NCI-H82 treated with DMSO at 0.1 percent for 48 hours (cell line): Measurements from ENCODE around the gene RASAL1.

ENCODE experiments used
- DNase-seq: peaks from one replicate; lab custom pipeline; 2025; ENCODE audit not compliant: unreplicated experiment; lab: John Stamatoyannopoulos, UW

Gene RASAL1

DNA sequence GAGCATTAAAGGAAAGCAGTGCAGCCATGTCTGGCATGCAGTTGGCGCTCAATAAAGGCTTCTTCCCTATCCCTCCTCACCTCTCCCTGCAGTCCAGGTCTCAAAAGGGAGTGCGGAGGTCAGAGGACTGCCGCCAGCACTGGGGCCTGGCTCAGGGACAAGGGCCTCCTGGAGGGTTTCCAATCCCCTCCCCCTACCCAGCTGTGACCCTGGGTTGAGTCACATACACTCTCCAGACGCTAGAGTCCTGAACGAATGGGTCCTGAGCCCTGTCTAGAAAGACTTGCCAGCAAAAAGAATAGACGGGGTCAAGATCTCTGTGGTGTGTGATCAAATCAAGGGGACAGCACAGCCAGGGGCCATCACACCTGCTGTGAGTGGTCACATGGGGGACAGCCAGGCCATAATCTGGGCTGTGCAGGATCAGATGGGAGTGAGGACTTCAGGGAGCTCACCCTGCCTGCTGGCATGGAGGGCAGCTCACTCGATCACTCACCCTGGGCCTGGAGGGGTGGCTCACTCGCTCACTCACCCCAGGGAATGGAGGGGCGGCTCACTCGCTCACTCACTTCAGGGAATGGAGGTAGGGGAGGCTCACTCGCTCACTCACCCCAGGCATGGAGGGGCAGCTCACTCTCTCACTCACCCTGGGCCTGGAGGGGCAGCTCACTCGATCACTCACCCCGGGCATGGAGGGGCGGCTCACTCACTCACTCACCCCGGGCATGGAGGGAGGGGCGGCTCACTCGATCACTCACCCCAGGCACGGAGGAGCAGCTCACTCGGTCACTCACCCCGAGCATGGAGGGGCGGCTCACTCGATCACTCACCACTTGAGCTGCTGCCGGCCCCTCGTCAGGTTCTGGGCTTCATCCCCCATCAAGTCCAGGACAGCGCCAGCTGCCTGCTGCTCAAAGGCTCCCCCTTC, 26.8 kb upstream of the RASAL1 start:
- DNase-seq, result peak; percentile 34

DNA sequence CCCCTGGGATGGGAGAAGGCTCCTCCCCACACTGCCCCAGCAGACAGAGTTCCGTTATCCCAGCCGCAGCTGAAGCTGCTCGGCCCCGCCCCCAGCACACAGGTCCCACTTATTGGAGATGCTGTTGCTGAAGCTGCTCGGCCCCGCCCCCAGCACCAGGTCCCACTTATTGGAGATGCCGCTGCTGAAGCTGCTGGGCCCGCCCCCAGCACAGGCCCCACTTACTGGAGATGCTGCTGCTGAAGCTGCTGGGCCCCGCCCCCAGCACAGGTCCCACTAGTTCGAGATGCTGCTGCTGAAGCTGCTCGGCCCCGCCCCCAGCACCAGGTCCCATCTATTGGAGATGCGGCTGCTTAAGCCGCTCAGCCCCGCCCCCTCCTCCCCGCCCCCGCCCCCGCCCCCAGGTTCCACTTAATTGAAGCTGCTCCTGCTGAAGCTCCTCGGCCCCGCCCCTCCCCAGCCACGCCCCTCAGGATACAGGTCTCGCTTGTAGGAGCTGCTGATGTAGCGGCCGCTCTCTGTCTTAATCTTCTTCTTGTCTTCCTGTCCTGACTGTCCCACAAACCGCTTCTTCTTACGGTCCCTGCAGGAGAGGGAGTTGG, 26.0 kb upstream of the RASAL1 start:
- DNase-seq, result peak; percentile 94

DNA sequence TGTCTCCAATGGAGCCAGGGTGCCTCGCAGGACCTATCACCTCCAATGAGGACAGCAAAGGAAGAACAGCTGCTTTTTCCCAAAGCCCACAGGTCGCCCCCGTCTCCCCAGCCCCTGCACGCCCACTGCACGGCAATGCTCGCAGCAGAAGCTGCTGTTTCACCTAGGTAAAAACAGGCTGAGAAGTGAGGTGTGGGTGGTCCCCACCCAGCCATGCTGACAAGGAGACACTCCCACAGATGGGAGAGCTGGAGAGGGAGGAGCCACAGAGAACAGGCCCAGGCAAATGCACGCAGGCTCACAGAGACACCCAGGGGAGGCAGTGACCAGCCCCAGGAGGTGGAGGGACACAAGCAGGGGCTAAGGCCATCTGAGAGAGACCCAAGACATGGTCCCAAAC, 24.4 kb upstream of the RASAL1 start:
- no peak for DNase-seq

DNA sequence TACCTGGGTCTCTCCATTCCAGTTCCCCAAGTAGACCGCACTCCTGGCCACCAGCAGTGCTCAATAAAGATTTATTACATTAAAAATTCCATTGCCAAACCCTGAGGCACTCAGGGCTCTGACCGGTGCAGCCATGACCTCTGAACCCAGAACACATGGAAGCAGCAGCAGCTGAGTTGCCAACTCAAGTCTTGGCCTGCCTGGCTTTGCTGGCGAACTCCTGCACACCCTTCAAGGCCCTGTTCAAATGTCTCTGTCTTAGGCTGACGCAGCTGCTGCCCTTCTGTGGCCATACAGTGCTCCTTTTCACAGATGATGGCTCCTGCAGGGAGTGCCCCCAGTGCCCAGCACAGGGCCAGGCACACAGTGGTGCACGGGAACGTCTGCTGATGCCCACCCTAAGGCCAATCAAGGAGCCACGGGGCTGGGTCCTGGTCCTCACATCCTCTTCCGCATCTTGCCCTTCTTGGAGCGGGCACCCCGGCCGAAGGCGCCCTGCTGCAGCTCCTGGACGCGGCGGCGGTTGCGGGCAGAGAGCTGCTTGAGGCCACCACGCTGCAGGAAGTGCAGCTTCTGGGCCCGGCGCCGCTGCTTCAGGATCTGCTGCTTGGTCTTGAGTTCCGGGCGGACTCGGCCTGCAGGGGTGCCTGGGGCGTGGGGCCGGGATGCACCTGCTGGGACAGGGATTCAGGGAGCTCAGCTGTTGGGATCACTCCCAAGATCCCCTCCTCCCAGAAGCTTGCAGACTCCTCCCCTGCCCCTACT, 23.1 kb upstream of the RASAL1 start:
- no peak for DNase-seq

DNA sequence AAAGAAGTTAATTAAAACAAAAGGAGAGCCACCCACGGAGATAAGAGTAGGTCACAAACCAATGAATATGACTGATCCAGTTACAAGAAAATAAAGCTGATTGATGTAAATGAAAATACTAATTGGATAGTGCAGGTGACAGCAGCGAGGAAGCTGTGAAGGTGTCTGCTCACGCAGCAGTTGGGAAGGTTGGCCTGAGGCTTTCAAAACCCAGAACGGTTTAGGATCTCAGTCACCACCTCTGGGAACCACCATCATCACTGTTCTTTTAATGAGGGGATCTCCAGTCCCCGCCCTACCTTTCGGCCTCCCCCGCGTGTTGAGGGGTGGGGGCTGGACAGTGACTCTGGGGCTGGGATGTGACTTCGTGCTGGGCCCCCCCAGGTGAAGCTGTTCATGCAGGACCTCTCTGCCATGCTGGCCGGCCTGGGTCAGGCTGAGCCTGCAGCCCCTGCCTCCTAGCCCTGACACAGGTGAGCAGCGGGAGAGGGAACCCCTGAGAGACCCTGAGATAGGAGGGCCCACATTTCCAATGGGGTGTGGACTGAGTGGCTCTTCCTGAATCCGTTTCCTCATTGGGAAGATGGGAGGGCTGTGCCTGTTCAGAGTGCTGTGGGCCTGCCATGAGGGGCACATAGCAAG, 21.8 kb upstream of the RASAL1 start:
- DNase-seq, result no peak

DNA sequence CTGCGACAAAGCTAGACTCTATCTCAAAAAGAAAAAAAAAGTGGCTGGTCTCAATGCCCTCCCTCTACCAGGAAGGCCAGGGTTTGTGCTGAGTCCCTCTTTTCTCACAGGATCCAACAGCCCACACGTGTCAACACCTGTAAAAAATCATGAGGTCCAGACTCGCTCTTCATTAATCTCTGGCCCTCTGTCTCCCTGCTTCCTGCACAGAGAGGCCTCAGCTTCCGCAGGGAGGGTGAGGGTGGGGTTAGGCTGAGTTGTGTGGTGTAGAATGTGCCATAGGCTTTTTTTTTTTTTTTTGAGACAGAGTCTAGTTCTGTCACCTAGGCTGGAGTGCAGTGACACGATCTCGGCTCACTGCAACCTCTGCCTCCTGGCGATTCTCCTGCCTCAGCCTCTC, 20.1 kb upstream of the RASAL1 start:
- DNase-seq, result no peak

DNA sequence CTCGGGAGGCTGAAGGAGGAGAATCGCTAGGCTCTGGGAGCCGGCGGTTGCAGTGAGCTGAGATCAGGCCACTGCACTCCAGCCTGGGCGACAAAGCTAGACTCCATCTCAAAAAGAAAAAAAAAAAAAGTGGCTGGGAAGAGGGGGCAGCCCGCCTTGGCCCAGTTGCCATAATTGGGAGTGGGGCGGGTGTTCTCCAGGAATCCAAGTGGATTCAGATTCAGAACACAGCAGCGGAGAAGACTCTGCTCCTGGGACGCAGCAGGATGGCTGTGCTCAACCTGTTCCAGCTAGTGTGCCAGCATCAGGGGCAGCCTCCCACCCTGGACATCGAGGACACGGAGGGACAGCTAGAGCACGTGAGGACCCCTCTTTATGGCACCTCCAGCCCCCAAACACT, 19.5 kb upstream of the RASAL1 start:
- DNase-seq, result no peak

DNA sequence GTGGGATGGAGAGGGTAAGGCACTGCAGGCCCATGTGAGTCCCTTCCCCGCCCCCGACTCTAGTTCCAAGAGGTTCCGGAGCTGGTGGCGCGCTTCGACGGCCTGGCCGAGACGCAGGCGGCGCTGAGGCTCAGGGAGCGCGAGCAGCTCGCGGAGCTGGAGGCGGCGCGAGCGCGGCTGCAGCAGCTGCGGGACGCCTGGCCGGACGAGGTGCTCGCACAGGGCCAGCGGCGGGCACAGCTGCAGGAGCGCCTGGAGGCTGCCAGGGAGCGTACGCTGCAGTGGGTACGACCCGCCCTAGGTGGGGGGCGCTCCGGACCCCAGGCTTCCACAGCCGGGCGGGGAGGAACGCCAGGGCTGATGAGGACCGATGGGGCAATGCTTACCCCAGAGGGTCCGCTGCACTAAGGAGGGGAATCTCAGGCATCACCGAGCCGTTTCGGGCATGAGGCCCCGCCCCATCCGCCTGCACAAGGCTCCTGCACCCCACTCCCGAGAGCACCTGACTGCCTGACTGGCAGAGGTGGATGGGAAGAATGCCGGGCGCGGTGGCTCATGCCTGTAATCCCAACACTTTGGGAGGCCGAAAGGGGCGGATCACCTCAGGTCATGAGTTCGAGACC, 18.9 kb upstream of the RASAL1 start:
- DNase-seq, result no peak

DNA sequence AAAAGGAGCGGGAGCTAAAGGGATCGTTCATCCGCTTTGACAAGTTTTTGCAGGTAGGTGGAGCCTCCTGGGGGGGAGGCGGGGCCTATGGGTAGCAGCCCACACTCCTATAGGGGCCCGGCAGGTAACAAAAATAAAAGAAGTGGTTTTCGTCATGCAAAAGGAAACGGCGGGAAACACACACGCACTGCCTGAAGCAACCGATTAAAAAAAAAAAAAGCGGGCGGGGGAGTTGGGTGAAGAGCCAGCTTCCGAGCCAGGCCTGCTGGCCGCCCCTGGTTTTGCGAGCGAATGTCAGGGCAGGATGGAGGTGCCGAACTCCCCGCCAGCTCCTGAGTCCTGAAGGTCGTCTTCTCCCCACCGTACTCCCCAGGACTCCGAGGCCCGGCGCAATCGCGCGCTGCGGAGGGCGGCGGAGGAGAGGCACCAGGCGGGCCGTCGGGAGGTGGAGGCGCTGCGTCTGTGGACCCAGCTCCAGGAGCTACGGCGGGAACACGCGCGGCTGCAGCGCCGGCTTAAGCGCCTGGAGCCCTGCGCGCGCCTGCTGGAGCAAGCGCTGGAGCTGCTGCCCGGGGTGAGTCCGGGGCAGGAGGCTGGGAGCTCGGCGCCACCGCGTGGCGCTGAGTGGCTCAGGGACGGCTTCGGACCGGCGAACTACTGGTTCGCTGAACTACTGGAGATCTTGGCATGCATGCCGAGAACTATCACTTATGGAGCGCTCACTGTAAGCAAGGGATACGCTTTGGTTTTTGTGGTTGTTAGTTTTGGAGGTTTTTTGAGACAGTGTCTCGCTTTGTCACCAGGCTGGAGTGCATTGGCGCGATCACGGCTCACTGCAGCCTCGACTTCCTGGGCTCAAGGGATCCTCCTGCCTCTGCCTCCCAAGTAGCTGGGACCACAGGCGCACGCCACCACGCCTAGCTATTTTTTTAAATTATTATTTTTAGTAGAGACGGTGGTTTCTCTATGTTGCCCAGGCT, 17.6 kb upstream of the RASAL1 start:
- DNase-seq, result peak; percentile 29

DNA sequence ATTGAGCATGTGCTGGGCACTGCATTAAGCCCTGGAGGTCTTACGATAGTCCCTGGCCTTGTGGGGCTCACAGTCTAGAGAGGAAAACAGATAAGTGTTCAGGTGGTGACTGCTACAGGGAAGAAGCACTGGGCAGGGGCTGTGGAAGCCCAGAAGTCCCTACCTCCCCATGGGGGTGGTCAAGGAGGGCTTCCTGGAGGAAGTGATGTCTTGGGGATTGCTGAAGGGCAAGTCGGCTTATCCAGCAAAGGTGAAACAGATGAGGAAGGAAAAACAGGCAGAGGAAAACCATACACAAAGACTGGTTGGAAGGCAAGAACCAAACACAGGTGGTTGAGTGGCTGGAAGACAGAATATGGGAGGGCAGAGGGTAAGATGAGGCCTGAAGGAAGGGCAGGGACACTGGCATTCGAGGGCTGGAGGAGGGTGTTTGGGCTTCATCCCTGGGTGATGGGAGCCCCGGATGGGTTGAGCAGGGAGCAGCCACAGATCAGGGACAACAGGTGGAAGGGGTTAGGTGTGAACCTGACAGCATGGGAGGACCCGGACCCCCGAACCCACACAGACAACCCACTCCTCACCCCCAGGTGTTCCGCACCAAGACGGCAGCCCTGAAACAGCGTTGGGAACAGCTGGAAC, 16.8 kb upstream of the RASAL1 start:
- no peak for DNase-seq

DNA sequence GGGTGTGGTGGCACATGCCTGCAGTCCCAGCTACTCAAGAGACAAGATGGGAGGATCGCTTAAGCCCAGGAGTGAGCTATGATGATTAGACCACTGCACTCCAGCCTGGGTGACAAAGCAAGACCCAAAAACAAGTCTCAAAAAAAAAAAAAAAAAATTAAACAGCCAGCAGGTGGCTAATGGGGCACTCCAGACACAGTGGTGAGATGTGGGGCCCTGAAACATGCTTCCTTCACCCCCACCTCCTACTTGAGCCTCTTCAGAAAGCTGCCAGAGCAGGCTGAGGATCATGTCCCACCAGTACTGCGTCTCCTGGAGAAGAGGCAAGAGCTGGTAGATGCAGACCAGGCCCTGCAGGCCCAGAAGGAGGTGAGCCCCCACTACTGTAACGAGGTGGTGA, 16.1 kb upstream of the RASAL1 start:
- no peak for DNase-seq

DNA sequence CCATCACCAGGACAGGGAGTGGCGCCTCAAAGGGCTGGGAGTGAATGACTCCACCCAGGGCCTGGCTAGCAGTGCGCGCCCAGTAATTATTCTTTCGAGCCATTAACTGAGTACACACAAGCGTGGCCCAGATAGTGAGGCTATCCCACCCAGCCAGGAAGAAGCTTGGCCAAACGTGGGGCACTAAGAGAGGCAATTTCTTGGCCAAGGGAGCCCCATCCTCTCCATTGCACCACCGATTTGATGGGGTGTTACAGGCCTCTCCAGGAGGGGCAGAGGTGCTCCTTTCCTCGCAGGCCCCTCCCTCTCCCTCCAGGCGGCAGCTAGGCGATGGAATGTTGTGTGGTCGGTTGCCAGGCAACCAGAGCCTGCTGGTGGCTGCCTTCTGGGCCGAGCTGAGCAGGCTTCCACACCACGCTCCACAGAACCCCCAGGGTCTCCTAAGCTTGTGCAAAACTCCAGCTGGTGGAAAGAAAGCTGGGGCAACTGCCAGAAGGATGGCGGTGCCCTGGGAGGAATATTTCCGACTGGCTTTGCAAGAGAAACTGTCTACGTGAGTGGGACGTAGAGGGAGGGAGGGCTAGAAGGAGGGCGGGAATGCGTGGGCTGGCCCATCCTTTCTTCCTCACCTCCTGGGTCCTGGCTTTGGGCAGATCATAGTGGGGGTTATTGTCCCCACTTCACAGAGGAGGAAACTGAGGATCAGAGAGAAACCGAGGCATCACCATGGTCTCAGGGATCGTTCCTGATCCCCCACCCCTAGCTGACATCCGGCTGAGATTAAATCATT, 14.0 kb upstream of the RASAL1 start, which contains the start of gene CFAP73:
TSS of gene CFAP73 (plus strand) at position 364 of the 790 bp plus-strand sequence. CDS start at position 498, 134 bp downstream.
- peak; percentile 36 for DNase-seq

DNA sequence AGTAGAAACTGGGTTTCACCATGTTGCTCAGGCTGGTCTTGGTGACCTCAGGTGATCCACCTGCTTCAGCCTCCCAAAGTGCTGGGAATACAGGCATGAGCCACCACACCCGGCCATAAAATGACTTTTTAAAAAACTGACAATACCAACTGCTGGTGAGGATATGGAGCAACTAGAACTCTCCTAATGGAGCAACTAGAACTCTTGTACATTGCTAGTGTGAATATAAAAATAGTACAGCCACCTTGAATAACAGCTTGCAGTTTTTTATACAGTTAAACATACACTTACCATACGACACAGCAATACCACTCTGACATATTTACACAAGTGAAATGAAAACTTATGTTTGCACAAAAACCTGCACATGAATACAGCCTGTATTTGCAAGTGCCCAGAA, 11.4 kb upstream of the RASAL1 start:
- no peak for DNase-seq

DNA sequence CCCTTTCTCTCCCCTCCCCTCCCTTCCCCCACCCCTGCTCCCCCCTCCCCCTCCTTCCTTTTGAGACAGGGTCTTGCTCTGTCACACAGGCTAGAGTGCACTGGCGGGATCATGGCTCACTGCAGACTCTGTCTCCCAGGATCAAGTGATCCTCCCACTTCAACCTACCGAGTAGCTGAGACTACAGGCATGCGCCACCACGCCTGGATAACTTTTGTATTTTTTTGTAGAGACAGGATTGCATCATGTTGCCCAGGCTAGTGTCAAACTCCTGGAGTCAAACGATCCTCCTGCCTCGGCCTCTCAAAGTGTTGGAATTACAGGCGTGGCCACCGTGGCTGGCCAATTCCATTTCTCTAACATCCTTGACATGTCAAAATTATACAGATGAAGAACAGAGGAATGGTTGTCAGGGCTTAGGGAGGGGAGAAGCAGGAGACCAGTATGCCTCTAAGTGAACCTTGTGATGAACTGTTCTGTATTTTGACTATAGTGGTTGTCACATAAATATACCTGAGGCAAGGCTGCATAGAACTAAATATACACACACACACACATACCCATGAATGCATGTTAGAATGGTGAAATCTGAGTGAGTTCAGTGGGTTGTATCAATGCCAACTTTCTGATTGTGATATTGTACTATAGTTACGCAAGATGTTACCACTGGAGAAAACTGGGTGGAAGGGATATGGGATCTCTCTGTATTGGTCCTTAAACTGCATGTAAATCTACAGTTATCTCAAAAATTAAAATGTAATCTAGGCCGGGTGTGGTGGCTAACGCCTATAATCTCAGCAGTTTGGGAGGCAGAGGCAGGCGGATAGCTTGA, 10.4 kb upstream of the RASAL1 start:
- no peak for DNase-seq

DNA sequence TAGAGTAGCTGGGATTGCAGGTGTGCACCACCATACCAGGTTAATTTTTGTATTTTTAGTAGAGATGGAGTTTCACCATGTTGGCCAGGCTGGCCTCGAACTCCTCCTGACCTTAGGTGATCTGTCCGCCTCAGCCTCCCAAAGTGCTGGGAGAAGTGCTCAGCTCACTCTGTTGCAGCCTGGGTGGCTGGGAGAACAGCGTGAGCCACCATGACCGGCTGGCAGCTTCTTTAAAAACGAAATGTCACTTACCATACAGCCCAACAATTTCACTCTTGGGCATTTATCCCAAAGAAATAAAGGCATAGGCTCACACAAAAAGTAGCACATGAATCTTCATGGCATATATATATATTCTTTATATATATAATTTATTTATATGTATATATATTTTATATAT, 9.2 kb upstream of the RASAL1 start:
- no peak for DNase-seq

DNA sequence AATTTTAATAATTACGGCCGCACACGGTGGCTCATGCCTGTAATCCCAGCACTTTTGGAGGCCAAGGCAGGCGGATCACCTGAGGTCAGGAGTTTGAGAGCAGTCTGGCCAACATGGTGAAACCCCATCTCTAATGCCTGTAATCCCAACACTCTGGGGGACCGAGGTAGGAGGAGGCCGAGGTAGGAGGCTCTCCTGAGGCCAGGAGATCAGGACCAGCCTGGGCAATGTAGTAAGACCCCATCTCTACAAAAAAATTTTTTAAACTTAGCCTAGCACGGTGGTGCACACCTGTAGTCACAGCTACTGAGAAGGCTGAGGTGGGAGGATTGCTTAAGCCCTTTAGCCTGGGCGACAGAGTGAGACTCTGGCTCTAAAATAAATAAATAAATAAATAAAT, 8.4 kb upstream of the RASAL1 start:
- no peak for DNase-seq

DNA sequence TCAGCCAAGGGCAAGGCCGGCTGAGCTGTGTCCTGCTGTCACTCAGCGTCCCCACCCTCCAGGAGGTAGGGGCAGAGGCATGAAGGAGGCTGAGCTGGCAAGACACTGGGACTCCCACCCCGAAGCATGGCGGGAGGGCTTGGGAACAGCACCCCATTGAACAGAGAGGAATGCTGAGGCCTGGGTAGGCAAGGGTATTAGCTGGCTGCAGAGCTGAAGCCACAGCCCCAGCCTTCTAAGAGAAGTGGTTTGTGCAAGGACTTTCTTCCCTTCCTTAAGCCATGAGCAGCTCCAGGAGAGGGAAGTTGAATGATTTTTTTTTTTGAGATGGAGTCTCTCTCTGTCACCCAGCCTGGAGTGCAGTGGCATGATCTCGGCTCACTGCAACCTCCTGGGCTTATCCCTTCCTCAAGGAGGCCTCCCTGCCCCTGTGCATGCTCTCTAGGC, 7.3 kb upstream of the RASAL1 start:
- no peak for DNase-seq
